Naive thymus-derived CD8-positive, alpha-beta T cell (primary cell): ENCODE data around the gene TMCO1. TPM values are rescaled to one million over a fixed set of nuclear protein-coding genes. Genes with fewer than 3 reads are reported as not detected.

Experiments used
- ATAC-seq, 2 donors: fragments of 150-1000 bp; cut with Tn5 transposase in 1 of 2; sonication (Bioruptor Pico), chemical (Tn5 transposase) in 1 of 2; 1 replicate in 1 of 2; 2 replicates in 1 of 2; pipeline ENCODE4 v1.10.0; 2021; ENCODE audit warnings: mild to moderate bottlenecking in 2 of 2, moderate library complexity in 2 of 2
- POLR2A ChIA-PET: fragments of 350-600 bp; sonication (Branson Sonifier 250); formaldehyde crosslinking; loops from one replicate; lab custom pipeline; 2021; ENCODE audit warnings: antibody characterized with exemption; lab: Charles Lee
- DNase-seq, 10 donors: peaks; one replicate each; pipeline versions ENCODE4 v3.0.0 to v3.0.0-alpha.2; 2020 to 2022
- H3K27ac Mint-ChIP-seq, 10 donors: one replicate each; pipeline ENCODE4 v1.8.0; 2020 to 2022; ENCODE audit warnings: mild to moderate bottlenecking in 10 of 10, mixed read lengths in 10 of 10, moderate library complexity in 4 of 10, inconsistent platforms in 1 of 10
- H3K27me3 Mint-ChIP-seq, 5 donors: one replicate each; pipeline ENCODE4 v1.8.0; 2021 to 2022; ENCODE audit warnings: mixed read lengths in 5 of 5
- H3K36me3 Mint-ChIP-seq, 3 donors: one replicate each; pipeline ENCODE4 v1.8.0; 2020 to 2022; ENCODE audit warnings: mixed read lengths in 3 of 3, mild to moderate bottlenecking in 2 of 3, inconsistent platforms in 1 of 3
- H3K4me1 Mint-ChIP-seq, 4 donors: one replicate each; pipeline ENCODE4 v1.8.0; 2021 to 2022; ENCODE audit warnings: mixed read lengths in 4 of 4
- H3K4me3 Mint-ChIP-seq, 10 donors: one replicate each; pipeline ENCODE4 v1.8.0; 2020 to 2022; ENCODE audit warnings: mild to moderate bottlenecking in 10 of 10, mixed read lengths in 10 of 10, moderate library complexity in 6 of 10, inconsistent platforms in 1 of 10
- H3K9me3 Mint-ChIP-seq, 9 donors: one replicate each; pipeline ENCODE4 v1.8.0; 2020 to 2022; ENCODE audit warnings: mixed read lengths in 9 of 9, mild to moderate bottlenecking in 3 of 9, inconsistent platforms in 1 of 9, moderate library complexity in 1 of 9
- polyA plus RNA-seq, 3 donors: library from polyadenylated mRNA; unstranded; fragments of 300-500 nt; fragmentation: Illumina TruSeq; gene quantifications; one replicate each; pipeline ENCODE4 v1.2.3, GENCODE V29; 2021
- total RNA-seq, 8 experiments: library from RNA in 2 of 8; stranded (reverse) in 2 of 8; gene quantifications; one replicate each; pipeline ENCODE4 v1.2.3 and lab custom pipeline; 2021 to 2026

TMCO1 gene
- total and polyA plus RNA-seq, 5 experiments from 2014 or later: 54.4 to 126 (median 92.3) TPM

GRCh38 chr1:165679282-165680036, 89.2 kb downstream of the TMCO1 start:
- Mint-ChIP-seq H3K27me3 (no peaks in the 10 kb centered on the region), H3K4me3 (no peak overlapping the region), H3K36me3 (peaks cover 27 to 85% (median 58%) of the 10 kb centered on the region in 3 donors), H3K27ac (peak overlapping the region in 9 of 10 donors; percentile 37 to 88 (median 55)), H3K9me3 (no peaks in the 10 kb centered on the region), H3K4me1 (peaks cover 12 to 37% (median 22%) of the 10 kb centered on the region in 4 donors)
- DNase-seq (no peak), ATAC-seq (no peak)
- POLR2A ChIA-PET: no interaction called here

DNA sequence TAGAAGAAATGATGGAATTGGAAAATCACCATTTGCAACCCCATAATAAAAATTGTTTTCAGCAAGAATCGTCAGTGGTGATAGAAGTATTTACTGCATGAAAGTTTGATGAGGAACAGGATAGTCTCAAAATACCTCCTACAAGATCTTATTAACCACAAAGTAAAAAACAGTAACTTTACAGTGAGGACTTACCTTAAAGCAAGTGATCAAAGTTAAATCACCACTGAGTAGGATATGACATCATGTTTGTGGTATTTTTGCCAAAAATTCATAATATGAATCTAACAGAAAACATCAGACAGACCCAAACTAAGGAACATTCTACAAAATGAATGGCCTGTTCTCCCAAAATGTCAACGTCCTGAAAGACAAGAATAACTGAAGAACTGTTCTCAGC, 90.2 kb downstream of the TMCO1 start:
- Mint-ChIP-seq H3K9me3 (no peaks in the 10 kb centered on the region), H3K27ac (peak overlapping the region in 9 of 10 donors; percentile 30 to 88 (median 55)), H3K4me3 (peak overlapping the region in 4 of 10 donors; percentile 2 to 35 (median 22)), H3K27me3 (no peaks in the 10 kb centered on the region), H3K36me3 (peaks cover 27 to 81% (median 58%) of the 10 kb centered on the region in 3 donors), H3K4me1 (peaks cover 14 to 29% (median 18%) of the 10 kb centered on the region in 4 donors)
- ATAC-seq (peak; percentile 80 to 96), DNase-seq (peak in 2 of 10 donors; percentile 30 to 48)
- POLR2A ChIA-PET: no interaction called here

Other genes starting within 250 kb of the TMCO1 start
- gene LRRC52, start 224.9 kb downstream of the TMCO1 start, total RNA-seq: not detected
- not detected for gene LRRC52, start 224.9 kb downstream of the TMCO1 start, polyA plus RNA-seq
- 10 to 100 TPM; 64.6 to 66.6 TPM for gene MGST3, start 137.6 kb downstream of the TMCO1 start, total RNA-seq
- 100 to 1,000 TPM in 2 of 3 donors, 10 to 100 TPM in 1; 95.3 to 160 (median 116) TPM for gene MGST3, start 137.6 kb downstream of the TMCO1 start, polyA plus RNA-seq
- gene ALDH9A1, start 70.3 kb downstream of the TMCO1 start, total RNA-seq: 10 to 100 TPM; 35.9 to 40.8 TPM
- 10 to 100 TPM; 67.7 to 90.3 (median 79.4) TPM for gene ALDH9A1, start 70.3 kb downstream of the TMCO1 start, polyA plus RNA-seq
- gene UCK2, start 58.7 kb upstream of the TMCO1 start, total RNA-seq: 1 to 10 TPM; 2.1 to 3.5 TPM
- 1 to 10 TPM; 1.1 to 5.3 (median 2.3) TPM for gene UCK2, start 58.7 kb upstream of the TMCO1 start, polyA plus RNA-seq